Neural progenitor cell (in vitro differentiated cells): ENCODE data around the gene ZFHX3. TPM values are rescaled to one million over a fixed set of nuclear protein-coding genes. Genes with fewer than 3 reads are reported as not detected.

Source experiments
- DNase-seq: peaks from one replicate; pipeline ENCODE4 v3.0.0-alpha.2; 2016; ENCODE audit warnings: low spot score
- H2AFZ ChIP-seq: fragments of 200-600 bp; sonication (generic); replicated peaks from 2 replicates; pipeline ENCODE4 v1.6.1; 2016; ENCODE audit warnings: antibody characterized with exemption
- H3F3A ChIP-seq: fragments of 200-600 bp; sonication (generic); 2 replicates; pipeline ENCODE4 v1.6.1; 2016; ENCODE audit warnings: antibody characterized with exemption, low read depth
- H3K27ac ChIP-seq: fragments of 200-600 bp; sonication (generic); 2 replicates; pipeline ENCODE4 v1.5.1; 2016; ENCODE audit warnings: mild to moderate bottlenecking
- H3K27me3 ChIP-seq: fragments of 200-600 bp; sonication (generic); 2 replicates; pipeline ENCODE4 v1.6.1; 2016; ENCODE audit warnings: mild to moderate bottlenecking, moderate library complexity
- H3K36me3 ChIP-seq: fragments of 200-600 bp; sonication (generic); 2 replicates; pipeline ENCODE4 v1.5.1; 2016
- H3K4me1 ChIP-seq: fragments of 200-600 bp; sonication (generic); 2 replicates; pipeline ENCODE4 v1.6.1; 2016; ENCODE audit warnings: mixed run types
- H3K4me2 ChIP-seq: fragments of 200-600 bp; sonication (generic); 2 replicates; pipeline ENCODE4 v1.6.1; 2016
- H3K4me3 ChIP-seq: fragments of 200-600 bp; sonication (generic); 2 replicates; pipeline ENCODE4 v1.5.1; 2016
- H3K79me2 ChIP-seq: fragments of 200-600 bp; sonication (generic); 2 replicates; pipeline ENCODE4 v1.6.1; 2016; ENCODE audit warnings: low read depth
- H3K9ac ChIP-seq: fragments of 200-600 bp; sonication (generic); 2 replicates; pipeline ENCODE4 v1.6.1; 2016
- H3K9me3 ChIP-seq: fragments of 200-600 bp; sonication (generic); 2 replicates; pipeline ENCODE4 v1.5.1; 2016; ENCODE audit warnings: low read depth
- H4K20me1 ChIP-seq: fragments of 200-600 bp; sonication (generic); 2 replicates; pipeline ENCODE4 v1.6.1; 2016; ENCODE audit warnings: low read depth
- H3K27ac Mint-ChIP-seq: 3 replicates; pipeline ENCODE4 v1.8.0; 2021; ENCODE audit warnings: mixed read lengths
- H3K27me3 Mint-ChIP-seq: 2 replicates; pipeline ENCODE4 v1.8.0; 2022; ENCODE audit warnings: low read depth, mild to moderate bottlenecking, inconsistent platforms, moderate library complexity, mixed read lengths; ENCODE audit not compliant: insufficient read depth
- H3K36me3 Mint-ChIP-seq: 3 replicates; pipeline ENCODE4 v1.8.0; 2021; ENCODE audit warnings: mixed read lengths
- H3K4me1 Mint-ChIP-seq: 3 replicates; pipeline ENCODE4 v1.8.0; 2021; ENCODE audit warnings: mixed read lengths
- H3K4me3 Mint-ChIP-seq: 3 replicates; pipeline ENCODE4 v1.8.0; 2021; ENCODE audit warnings: mild to moderate bottlenecking, moderate library complexity, mixed read lengths
- H3K9me3 Mint-ChIP-seq: 3 replicates; pipeline ENCODE4 v1.8.0; 2020; ENCODE audit warnings: mixed read lengths
- CTCF ChIP-seq: fragments of 200-600 bp; sonication (generic); IDR thresholded peaks from 2 replicates; pipeline ENCODE4 v1.5.1; 2017; ENCODE audit warnings: antibody characterized with exemption, mild to moderate bottlenecking
- EZH2 ChIP-seq: fragments of 200-600 bp; sonication (generic); IDR thresholded peaks from 2 replicates; pipeline ENCODE4 v1.6.1; 2017; ENCODE audit warnings: antibody characterized with exemption, mild to moderate bottlenecking, moderate library complexity
- EZH2phosphoT487 ChIP-seq: fragments of 200-600 bp; sonication (generic); IDR thresholded peaks from 2 replicates; pipeline ENCODE4 v1.6.1; 2017; ENCODE audit warnings: antibody characterized with exemption
- total RNA-seq: library from RNA; depleted of rRNA; stranded (reverse); fragments of >200 nt; gene quantifications from 2 replicates; pipeline ENCODE4 v1.2.3, GENCODE V29; 2015; ENCODE audit warnings: low replicate concordance

The ZFHX3 gene
- total RNA-seq, 1 donor from 2014 or later: 2.4 TPM

DNA sequence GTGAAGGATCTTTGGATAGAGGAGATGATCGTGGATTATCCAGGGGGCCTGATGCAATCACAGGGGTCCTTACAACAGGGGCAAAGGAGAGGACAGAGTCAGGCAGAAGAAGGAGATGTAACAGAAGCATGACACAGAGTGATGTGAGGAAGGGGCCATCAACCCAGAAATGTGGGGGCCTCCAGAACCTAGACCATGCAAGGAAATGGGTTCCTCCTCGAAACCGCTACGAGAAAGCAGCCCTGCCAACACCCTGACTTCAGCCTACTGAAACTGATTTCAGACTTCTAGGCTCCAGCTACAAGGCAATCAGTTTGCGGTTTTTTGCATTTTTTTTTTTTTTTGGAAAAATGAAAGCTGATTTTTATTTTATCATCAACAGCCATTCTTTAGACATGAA, 34.0 kb downstream of the ZFHX3 start:
- H3K9ac ChIP-seq: no peak overlapping the region
- H3K79me2 ChIP-seq: no peaks in the 10 kb centered on the region
- no peaks in the 10 kb centered on the region for H3F3A ChIP-seq
- Mint-ChIP-seq H3K4me3 (no peak overlapping the region), H3K36me3 (peaks cover 8% of the 10 kb centered on the region), H3K4me1 (peaks cover 29% of the 10 kb centered on the region), H3K27me3 (peaks cover 2% of the 10 kb centered on the region), H3K9me3 (peaks cover 19% of the 10 kb centered on the region), H3K27ac (no peak overlapping the region)
- H3K27ac ChIP-seq: no peak overlapping the region
- H3K4me3 ChIP-seq: no peak overlapping the region
- peaks cover 12% of the 10 kb centered on the region for H4K20me1 ChIP-seq
- no peaks in the 10 kb centered on the region for H3K9me3 ChIP-seq
- H3K4me2 ChIP-seq: no peak overlapping the region
- H2AFZ ChIP-seq: no peak overlapping the region
- H3K4me1 ChIP-seq: peaks cover 8% of the 10 kb centered on the region
- no peak for TF ChIP-seq EZH2phosphoT487
- TF ChIP-seq CTCF: no peak
- no peak for TF ChIP-seq EZH2
- H3K27me3 ChIP-seq: no peaks in the 10 kb centered on the region
- H3K36me3 ChIP-seq: no peaks in the 10 kb centered on the region
- no peak for DNase-seq

GRCh38 chr16:73012341-73012740, 35.6 kb downstream of the ZFHX3 start:
- Histone ChIP-seq H3F3A (no peaks in the 10 kb centered on the region), H3K27me3 (no peaks in the 10 kb centered on the region), H2AFZ (no peak overlapping the region), H3K79me2 (no peaks in the 10 kb centered on the region), H3K4me1 (peaks cover 8% of the 10 kb centered on the region), H3K9me3 (no peaks in the 10 kb centered on the region), H3K27ac (no peak overlapping the region), H3K36me3 (no peaks in the 10 kb centered on the region), H3K4me2 (no peak overlapping the region), H3K9ac (no peak overlapping the region), H3K4me3 (no peak overlapping the region), H4K20me1 (peaks cover 12% of the 10 kb centered on the region)
- no peak overlapping the region for H3K27ac Mint-ChIP-seq
- H3K27me3 Mint-ChIP-seq: peaks cover 2% of the 10 kb centered on the region
- H3K4me1 Mint-ChIP-seq: peaks cover 20% of the 10 kb centered on the region
- H3K36me3 Mint-ChIP-seq: peaks cover 5% of the 10 kb centered on the region
- TF ChIP-seq EZH2: no peak
- no peak for TF ChIP-seq EZH2phosphoT487
- peak; percentile 1 for TF ChIP-seq CTCF
- H3K4me3 Mint-ChIP-seq: no peak overlapping the region
- peaks cover 15% of the 10 kb centered on the region for H3K9me3 Mint-ChIP-seq
- no peak for DNase-seq

DNA sequence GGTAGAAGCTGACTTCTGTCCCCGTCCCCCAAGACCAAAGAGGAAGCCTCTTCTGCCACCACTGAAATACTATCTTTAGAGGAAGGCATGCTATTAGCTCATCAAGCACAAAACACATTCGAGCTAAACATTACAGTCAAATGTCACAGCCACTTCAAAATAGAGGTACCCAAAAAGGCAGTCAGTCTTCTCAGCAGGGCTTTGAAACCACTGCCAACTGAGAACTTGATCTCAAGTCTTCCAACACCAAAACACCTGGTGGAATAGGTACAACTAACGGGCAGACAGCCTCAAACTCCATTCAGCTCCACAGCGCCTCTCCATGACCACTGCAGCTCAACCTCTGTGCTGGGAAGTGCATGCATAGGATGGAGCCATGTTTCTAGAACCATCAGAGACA, 36.0 kb downstream of the ZFHX3 start:
- no peak for DNase-seq
- Histone ChIP-seq H3K4me1 (peaks cover 8% of the 10 kb centered on the region), H3K27me3 (no peaks in the 10 kb centered on the region), H3K27ac (no peak overlapping the region), H3K4me3 (no peak overlapping the region), H4K20me1 (peaks cover 12% of the 10 kb centered on the region), H2AFZ (no peak overlapping the region), H3K79me2 (no peaks in the 10 kb centered on the region), H3K4me2 (no peak overlapping the region), H3K9me3 (no peaks in the 10 kb centered on the region), H3K36me3 (no peaks in the 10 kb centered on the region), H3K9ac (no peak overlapping the region), H3F3A (no peaks in the 10 kb centered on the region)
- no peak overlapping the region for H3K4me3 Mint-ChIP-seq
- H3K36me3 Mint-ChIP-seq: peaks cover 9% of the 10 kb centered on the region
- peaks cover 12% of the 10 kb centered on the region for H3K9me3 Mint-ChIP-seq
- H3K4me1 Mint-ChIP-seq: peaks cover 18% of the 10 kb centered on the region
- H3K27me3 Mint-ChIP-seq: peaks cover 2% of the 10 kb centered on the region
- TF ChIP-seq CTCF (peak; percentile 13), EZH2phosphoT487 (no peak)
- no peak overlapping the region for H3K27ac Mint-ChIP-seq
